Gastrocnemius medialis (tissue), 4 donors: ENCODE measurements around the gene WDR4. TPM values are rescaled to one million over a fixed set of nuclear protein-coding genes. Genes with fewer than 3 reads are reported as not detected.
A peak's percentile ranks its signal among the peaks of the same experiment; 100 is the strongest.
"Not testable (repeated sequence)": the region's sequence is repeated elsewhere in the genome, so short reads cannot be mapped to it uniquely, and the experiment has no call there.

Experiments used
- ATAC-seq, 2 donors: fragments of 150-250 bp; one replicate each; pipeline ENCODE4 v1.9.1; 2016
- DNase-seq, 2 donors: peaks; one replicate each; pipeline ENCODE4 v3.0.0-alpha.2; 2019
- H3K27ac ChIP-seq, 4 donors: fragments of 200-600 bp; sonication (generic); 1 replicate in 1 of 4; 2 replicates in 3 of 4; pipeline ENCODE4 v1.5.1; 2016 to 2018; ENCODE audit warnings: mild to moderate bottlenecking in 2 of 4, moderate library complexity in 1 of 4
- H3K27me3 ChIP-seq, 3 donors: fragments of 200-600 bp; sonication (generic) in 2 of 3; 1 replicate in 1 of 3; 2 replicates in 2 of 3; pipeline versions ENCODE4 v1.5.1 to v1.6.0; 2016 to 2019; ENCODE audit warnings: mild to moderate bottlenecking in 1 of 3, moderate library complexity in 1 of 3
- H3K36me3 ChIP-seq, 2 donors: fragments of 200-600 bp; sonication (generic) in 1 of 2; one replicate each; pipeline ENCODE4 v1.5.1; 2017 to 2018
- H3K4me1 ChIP-seq, 2 donors: fragments of 200-600 bp; sonication (generic) in 1 of 2; one replicate each; pipeline ENCODE4 v1.5.1; 2016 to 2017; ENCODE audit warnings: mild to moderate bottlenecking in 2 of 2
- H3K4me3 ChIP-seq, 4 donors: fragments of 200-600 bp; sonication (generic) in 3 of 4; 1 replicate in 1 of 4; 2 replicates in 3 of 4; pipeline ENCODE4 v1.5.1; 2016 to 2019; ENCODE audit warnings: mild to moderate bottlenecking in 2 of 4
- H3K9me3 ChIP-seq, 3 donors: fragments of 200-600 bp; sonication (generic) in 2 of 3; 1 replicate in 1 of 3; 2 replicates in 2 of 3; pipeline ENCODE4 v1.5.1; 2016 to 2019
- CTCF ChIP-seq, 5 experiments: fragments of 450-650 bp in 3 of 5; fragments of 200-600 bp in 2 of 5; sonication (generic) in 2 of 5; IDR thresholded peaks in 4 of 5; conservative IDR thresholded peaks in 1 of 5; 1 replicate in 4 of 5; 2 replicates in 1 of 5; pipeline ENCODE4 v1.5.1; 2016 to 2019; ENCODE audit warnings: antibody characterized with exemption in 5 of 5, mild to moderate bottlenecking in 3 of 5, moderate library complexity in 3 of 5
- POLR2A ChIP-seq, 2 donors: fragments of 450-650 bp; IDR thresholded peaks; one replicate each; pipeline ENCODE4 v1.6.1; 2017; ENCODE audit warnings: antibody characterized with exemption in 2 of 2, mild to moderate bottlenecking in 2 of 2, moderate library complexity in 2 of 2
- in situ Hi-C, 4 donors: fragments of 200-750 bp; cut with MboI; loops; one replicate each; pipeline versions ENCODE4 v1.15.0 to v1.8.0; 2017; ENCODE audit warnings: low sequenced_read_pairs in 4 of 4
- intact Hi-C: fragments of 100-400 bp; cut with DNase I; formaldehyde crosslinking; loops from one replicate; pipeline ENCODE4 v1.15.1; 2023; ENCODE audit warnings: low total_unique reads
- total RNA-seq, 4 donors: library from RNA; depleted of rRNA; stranded (reverse); fragments of >200 nt; gene quantifications; one replicate each; pipeline versions ENCODE4 v1.1.0 to v1.2.3, GENCODE V29; 2016

The WDR4 gene
- total RNA-seq, 4 donors from 2014 or later: 1.9 to 13.3 (median 4.4) TPM

GRCh38 chr21:42820616-42821465, 58.5 kb downstream of the WDR4 start:
- intact Hi-C loops: no loop called here
- no peak for ATAC-seq

GRCh38 chr21:42819861-42820615, 59.3 kb downstream of the WDR4 start:
- TF ChIP-seq POLR2A (IDR thresholded peaks at IDR 0.05) (no peak), CTCF (IDR thresholded peaks at IDR 0.05 in 4 of 5, conservative IDR thresholded peaks at IDR 0.05 in 1 of 5) (no peak)
- Histone ChIP-seq H3K27ac (no peak overlapping the region), H3K27me3 (peaks cover 0 to 14% (median 0%) of the 10 kb centered on the region in 3 donors), H3K9me3 (no peaks in the 10 kb centered on the region), H3K4me1 (no peaks in the 10 kb centered on the region), H3K36me3 (no peaks in the 10 kb centered on the region), H3K4me3 (no peak overlapping the region)
- ATAC-seq (no peak), DNase-seq (no peak)
- intact Hi-C loops (loop anchor here (2.0 kb wide), 1 partner anchor 167 kb away; the partner anchor contains the start of gene PDE9A), in situ Hi-C loops (loop anchor here in 3 of 4 donors (5.0 to 25.0 kb wide), 4 partner anchors 208 to 508 kb away; partner anchors contain the start of gene TFF3 (in 1 of the 3))

More at GRCh38 chr21:42820616-42821465, 58.5 kb downstream of the WDR4 start:
- Histone ChIP-seq H3K36me3 (no peaks in the 10 kb centered on the region), H3K4me3 (no peak overlapping the region), H3K4me1 (no peaks in the 10 kb centered on the region), H3K9me3 (no peaks in the 10 kb centered on the region), H3K27ac (no peak overlapping the region), H3K27me3 (peaks cover 0 to 14% (median 0%) of the 10 kb centered on the region in 3 donors)
- in situ Hi-C loops: loop anchor here in 2 of 4 donors (25.0 kb wide), 3 partner anchors 209 to 509 kb away; partner anchors contain the start of gene TFF3 (in 1 of the 2)
- TF ChIP-seq POLR2A (IDR thresholded peaks at IDR 0.05) (no peak), CTCF (IDR thresholded peaks at IDR 0.05 in 4 of 5, conservative IDR thresholded peaks at IDR 0.05 in 1 of 5) (no peak)
- no peak for DNase-seq

GRCh38 chr21:42818328-42818749, 61.0 kb downstream of the WDR4 start:
- ATAC-seq (no peak), DNase-seq (peak in 1 of 2 donors; percentile 37)
- peak; percentile 49 to 76 (median 69) for TF ChIP-seq CTCF (IDR thresholded peaks at IDR 0.05 in 4 of 5, conservative IDR thresholded peaks at IDR 0.05 in 1 of 5)
- TF ChIP-seq POLR2A (IDR thresholded peaks at IDR 0.05): no peak
- Histone ChIP-seq H3K4me3 (no peak overlapping the region), H3K4me1 (no peaks in the 10 kb centered on the region), H3K27me3 (peaks cover 0 to 4% (median 0%) of the 10 kb centered on the region in 3 donors), H3K9me3 (no peaks in the 10 kb centered on the region), H3K36me3 (no peaks in the 10 kb centered on the region), H3K27ac (no peak overlapping the region)
- intact Hi-C loops (loop anchor here (2.0 kb wide), 1 partner anchor 166 kb away; the partner anchor contains the start of gene PDE9A), in situ Hi-C loops (loop anchor here in 3 of 4 donors (5.0 to 25.0 kb wide), 4 partner anchors 206 to 506 kb away; partner anchors contain the start of gene TFF3 (in 1 of the 3))

- no peak for DNase-seq
- in situ Hi-C loops (loop anchor here in 3 of 4 donors (5.0 to 25.0 kb wide), 4 partner anchors 203 to 503 kb away; partner anchors contain the start of gene TFF3 (in 1 of the 3)), intact Hi-C loops (no loop called here)
- no peak for TF ChIP-seq POLR2A (IDR thresholded peaks at IDR 0.05)
- TF ChIP-seq CTCF (IDR thresholded peaks at IDR 0.05 in 4 of 5, conservative IDR thresholded peaks at IDR 0.05 in 1 of 5): no peak
- Histone ChIP-seq H3K4me3 (no peak overlapping the region), H3K36me3 (no peaks in the 10 kb centered on the region), H3K27ac (no peak overlapping the region), H3K4me1 (no peaks in the 10 kb centered on the region), H3K9me3 (no peaks in the 10 kb centered on the region), H3K27me3 (peaks cover 0 to 3% (median 0%) of the 10 kb centered on the region in 3 donors)
- no peak for ATAC-seq
These were observed 64.1 kb downstream of the WDR4 start for GRCh38 chr21:42815217-42815616.

- H3K36me3 ChIP-seq, DNase-seq, H3K4me1 ChIP-seq, H3K27ac ChIP-seq, H3K9me3 ChIP-seq, H3K27me3 ChIP-seq, ATAC-seq, intact Hi-C loops, H3K4me3 ChIP-seq: not testable (repeated sequence)
- in situ Hi-C loops: loop anchor here in 2 of 4 donors (25.0 kb wide), 3 partner anchors 200 to 500 kb away; partner anchors contain the start of gene TFF3 (in 1 of the 2)
These were observed 66.7 kb downstream of the WDR4 start for GRCh38 chr21:42812528-42813241.
